Measurements from ENCODE around the gene CFAP100.

Gene CFAP100

DNA sequence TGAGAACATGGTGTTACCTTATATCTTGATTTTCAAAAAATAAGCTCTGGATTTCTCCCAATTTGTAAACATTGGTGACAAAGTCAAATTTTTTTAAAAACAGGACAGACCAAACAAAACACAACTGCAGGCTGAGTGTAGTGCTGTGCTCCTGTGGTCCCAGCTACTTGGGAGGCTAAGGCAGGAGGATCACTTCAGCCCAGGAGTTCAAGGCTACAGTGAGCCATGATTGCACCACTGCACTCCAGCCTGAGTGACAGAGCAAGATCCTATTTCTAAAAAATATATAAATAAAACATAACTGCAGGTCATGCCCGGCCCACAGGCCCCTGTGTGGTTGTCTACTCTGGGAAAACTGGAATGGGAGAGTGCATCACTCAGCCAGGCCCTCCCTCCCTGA is 84.9 kb downstream of the CFAP100 start:
- H3K36me3 ChIP-seq (ENCODE audit: control insufficient read depth, insufficient read depth, low read length) = no peaks in the 10 kb centered on the region
- no peaks in the 10 kb centered on the region for H3K9me3 ChIP-seq (ENCODE audit: control insufficient read depth, low read length)
- H3K4me3 ChIP-seq (ENCODE audit: low read length) = no peak overlapping the region
- no peaks in the 10 kb centered on the region for H3K4me1 ChIP-seq (ENCODE audit: control insufficient read depth, insufficient read depth, low read length)
- H3K9ac ChIP-seq (ENCODE audit: low read length) = no peak overlapping the region
- no peaks in the 10 kb centered on the region for H3K27me3 ChIP-seq (ENCODE audit: control insufficient read depth, insufficient read depth, low read length)

DNA sequence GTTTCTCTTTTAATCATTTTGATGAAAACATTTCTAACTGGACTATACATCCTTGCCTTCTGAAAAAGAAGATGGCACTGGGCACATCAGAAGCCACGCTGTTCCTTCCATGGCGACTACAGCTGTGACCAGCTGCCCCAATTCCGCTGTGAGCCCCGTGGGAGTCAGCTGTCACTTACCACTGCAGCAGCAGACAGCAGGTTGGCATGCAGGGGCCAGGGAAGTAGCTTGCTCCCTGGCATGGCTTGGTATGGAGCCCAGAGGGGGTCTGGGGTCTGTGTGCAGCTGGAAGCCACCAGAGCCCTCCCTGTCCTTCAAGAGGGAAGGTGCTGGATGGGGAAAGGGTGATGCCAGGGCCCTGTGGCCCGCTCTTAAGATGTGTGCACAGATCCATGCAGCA is 85.5 kb downstream of the CFAP100 start:
- no peak overlapping the region for H3K4me3 ChIP-seq (ENCODE audit: low read length)
- no peak overlapping the region for H3K9ac ChIP-seq (ENCODE audit: low read length)
- H3K4me1 ChIP-seq (ENCODE audit: control insufficient read depth, insufficient read depth, low read length) = no peaks in the 10 kb centered on the region
- H3K36me3 ChIP-seq (ENCODE audit: control insufficient read depth, insufficient read depth, low read length) = no peaks in the 10 kb centered on the region
- no peaks in the 10 kb centered on the region for H3K27me3 ChIP-seq (ENCODE audit: control insufficient read depth, insufficient read depth, low read length)
- H3K9me3 ChIP-seq (ENCODE audit: control insufficient read depth, low read length) = no peaks in the 10 kb centered on the region

DNA sequence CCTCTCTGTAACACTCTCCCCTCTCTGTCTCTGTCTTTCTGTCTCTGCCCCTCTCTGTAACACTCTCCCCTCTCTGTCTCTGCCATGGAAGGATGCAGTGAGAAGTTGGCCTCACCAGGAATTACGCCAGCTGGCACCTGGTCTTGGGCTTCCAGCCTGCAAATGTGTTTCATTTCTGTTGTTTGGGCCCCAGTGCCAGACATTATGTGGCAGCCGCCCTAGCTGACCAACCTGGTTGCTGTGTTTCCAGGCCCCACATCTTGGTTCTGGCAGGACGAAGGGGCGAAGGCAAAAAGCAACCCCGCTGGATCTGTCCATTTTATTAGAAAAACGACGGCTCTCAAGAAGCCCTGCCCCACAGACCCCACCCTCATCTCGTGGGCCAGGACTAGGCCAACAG is 86.2 kb downstream of the CFAP100 start:
- Histone ChIP-seq H3K4me1 (ENCODE audit: control insufficient read depth, insufficient read depth, low read length) (no peaks in the 10 kb centered on the region), H3K36me3 (ENCODE audit: control insufficient read depth, insufficient read depth, low read length) (no peaks in the 10 kb centered on the region), H3K9me3 (ENCODE audit: control insufficient read depth, low read length) (no peaks in the 10 kb centered on the region), H3K27me3 (ENCODE audit: control insufficient read depth, insufficient read depth, low read length) (no peaks in the 10 kb centered on the region), H3K9ac (ENCODE audit: low read length) (no peak overlapping the region), H3K4me3 (ENCODE audit: low read length) (no peak overlapping the region)

DNA sequence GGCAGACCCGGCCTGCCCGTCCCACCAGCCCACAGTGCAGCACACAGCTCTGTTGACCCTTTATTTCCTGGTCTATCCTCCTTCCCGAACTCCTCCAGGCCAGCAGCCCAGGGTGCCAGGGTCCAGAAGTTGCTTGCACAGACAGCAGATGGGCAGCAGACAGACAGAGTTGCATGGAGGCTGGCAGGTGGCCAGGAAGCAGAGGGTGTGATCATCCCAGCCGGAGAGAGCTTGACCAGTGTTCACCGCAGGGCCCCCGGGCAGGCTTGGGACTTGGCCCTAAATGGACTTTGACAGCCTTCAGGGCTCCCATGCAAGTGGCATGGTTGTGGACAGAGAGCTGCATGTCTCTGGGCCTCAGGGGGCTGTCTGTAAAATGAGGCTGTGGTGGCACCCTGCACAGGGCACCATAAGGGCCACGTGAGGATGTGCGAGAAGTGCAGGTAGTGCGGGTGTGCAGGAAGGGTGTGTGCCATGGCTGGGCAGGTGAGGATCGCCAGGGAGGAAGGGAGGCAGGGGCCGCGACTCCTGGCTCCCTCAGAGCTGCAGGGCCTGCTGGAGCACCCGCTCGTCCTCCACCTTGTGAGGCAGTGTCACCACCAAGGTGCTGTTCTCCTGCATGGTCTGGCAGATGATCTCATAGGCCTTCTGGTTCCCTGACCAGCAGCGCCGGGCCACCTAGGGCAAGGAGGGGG is 87.2 kb downstream of the CFAP100 start:
- H3K36me3 ChIP-seq (ENCODE audit: control insufficient read depth, insufficient read depth, low read length) = no peaks in the 10 kb centered on the region

DNA sequence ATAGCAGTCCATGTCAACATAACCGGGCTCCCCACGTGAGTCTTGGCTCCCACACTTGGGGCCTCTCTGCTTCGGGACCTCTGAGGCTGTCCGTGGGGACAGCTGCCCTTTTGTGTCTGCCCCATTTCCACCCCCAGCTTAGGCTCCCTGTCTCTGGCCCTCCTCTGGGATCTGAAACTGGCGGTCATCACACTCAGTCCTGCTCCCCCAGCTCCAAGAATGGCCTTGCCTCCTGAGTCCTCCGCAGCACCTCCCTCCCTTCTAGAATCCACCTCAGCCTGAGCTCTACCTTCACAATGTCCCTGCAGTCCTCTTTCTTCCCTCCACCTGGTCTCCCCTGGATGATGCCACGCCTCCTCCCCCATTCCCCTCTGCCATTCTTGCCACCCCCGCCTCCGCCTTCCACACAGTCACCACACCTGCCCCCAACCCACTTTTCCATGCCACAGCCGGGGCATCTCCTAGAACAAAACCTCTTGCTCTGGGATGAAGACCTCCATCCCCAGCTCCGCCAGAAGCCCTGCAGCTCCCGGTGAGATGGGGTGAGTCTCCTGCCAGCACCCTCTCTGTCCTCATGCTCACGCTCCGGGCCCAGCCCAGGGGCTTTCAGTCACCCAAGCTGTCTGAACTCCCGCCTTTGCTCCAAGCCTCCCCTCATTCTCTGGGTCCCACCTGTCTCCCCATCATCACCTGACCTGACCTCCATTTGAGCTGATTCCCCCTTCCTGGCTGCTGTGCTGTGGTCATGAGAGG is 88.0 kb downstream of the CFAP100 start:
- Histone ChIP-seq H3K36me3 (ENCODE audit: control insufficient read depth, insufficient read depth, low read length) (no peaks in the 10 kb centered on the region), H3K4me1 (ENCODE audit: control insufficient read depth, insufficient read depth, low read length) (no peaks in the 10 kb centered on the region), H3K4me3 (ENCODE audit: low read length) (no peak overlapping the region), H3K9ac (ENCODE audit: low read length) (no peak overlapping the region), H3K9me3 (ENCODE audit: control insufficient read depth, low read length) (no peaks in the 10 kb centered on the region), H3K27me3 (ENCODE audit: control insufficient read depth, insufficient read depth, low read length) (peaks cover 5% of the 10 kb centered on the region)

More for the DNA sequence above, 87.2 kb downstream of the CFAP100 start:
- H3K27me3 ChIP-seq (ENCODE audit: control insufficient read depth, insufficient read depth, low read length) = peaks cover under 1% of the 10 kb centered on the region
- no peaks in the 10 kb centered on the region for H3K4me1 ChIP-seq (ENCODE audit: control insufficient read depth, insufficient read depth, low read length)
- H3K9ac ChIP-seq (ENCODE audit: low read length) = no peak overlapping the region
- H3K4me3 ChIP-seq (ENCODE audit: low read length) = no peak overlapping the region
- H3K9me3 ChIP-seq (ENCODE audit: control insufficient read depth, low read length) = no peaks in the 10 kb centered on the region

DNA sequence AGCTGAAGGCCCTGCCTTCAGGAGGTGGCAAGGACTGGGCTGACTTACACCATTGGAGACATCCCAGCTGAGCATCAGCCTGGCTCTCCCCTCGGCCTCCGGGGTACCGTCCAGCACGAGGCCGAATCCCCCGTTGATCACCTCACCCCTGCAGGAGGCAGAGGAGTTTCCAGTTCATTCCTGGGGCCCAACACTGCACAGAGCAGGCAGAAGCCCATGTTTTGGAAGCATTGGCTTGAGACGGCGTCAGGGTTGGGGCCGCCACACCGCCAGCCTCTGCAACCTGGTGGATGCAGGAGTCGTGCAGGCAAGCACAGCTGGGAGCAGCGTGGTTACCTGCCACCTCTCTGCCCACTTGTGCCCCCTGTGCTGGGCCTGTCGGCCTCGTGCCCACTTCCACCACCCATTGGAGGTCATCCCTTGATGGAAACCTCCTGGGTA is 88.6 kb downstream of the CFAP100 start:
- H3K4me1 ChIP-seq (ENCODE audit: control insufficient read depth, insufficient read depth, low read length) = no peaks in the 10 kb centered on the region
- no peak overlapping the region for H3K9ac ChIP-seq (ENCODE audit: low read length)
- no peaks in the 10 kb centered on the region for H3K36me3 ChIP-seq (ENCODE audit: control insufficient read depth, insufficient read depth, low read length)
- H3K9me3 ChIP-seq (ENCODE audit: control insufficient read depth, low read length) = no peaks in the 10 kb centered on the region
- H3K27me3 ChIP-seq (ENCODE audit: control insufficient read depth, insufficient read depth, low read length) = peaks cover 5% of the 10 kb centered on the region
- H3K4me3 ChIP-seq (ENCODE audit: low read length) = no peak overlapping the region

DNA sequence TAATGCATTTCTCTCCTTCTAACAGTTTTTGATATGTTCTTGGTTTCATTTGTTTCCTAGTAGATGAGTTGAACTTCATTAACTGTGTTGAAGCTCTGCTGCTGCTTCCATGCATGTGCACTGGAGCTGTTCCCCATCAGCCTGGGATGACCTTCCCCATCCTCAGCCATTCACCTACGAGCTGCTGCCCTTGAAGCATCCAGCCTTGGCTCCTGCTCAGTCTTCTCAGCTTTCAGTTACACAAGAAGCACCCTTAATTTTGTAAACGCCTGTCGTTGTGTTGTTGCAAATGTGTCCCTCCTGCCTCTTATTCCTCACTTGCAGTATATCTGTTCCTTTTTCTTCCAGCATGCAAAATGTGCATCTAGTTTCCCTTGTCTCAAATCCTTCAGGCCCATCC is 89.4 kb downstream of the CFAP100 start:
- H3K4me1 ChIP-seq (ENCODE audit: control insufficient read depth, insufficient read depth, low read length) = no peaks in the 10 kb centered on the region
- no peaks in the 10 kb centered on the region for H3K9me3 ChIP-seq (ENCODE audit: control insufficient read depth, low read length)
- H3K4me3 ChIP-seq (ENCODE audit: low read length) = no peak overlapping the region
- no peaks in the 10 kb centered on the region for H3K36me3 ChIP-seq (ENCODE audit: control insufficient read depth, insufficient read depth, low read length)
- H3K9ac ChIP-seq (ENCODE audit: low read length) = no peak overlapping the region
- H3K27me3 ChIP-seq (ENCODE audit: control insufficient read depth, insufficient read depth, low read length) = peaks cover 5% of the 10 kb centered on the region

DNA sequence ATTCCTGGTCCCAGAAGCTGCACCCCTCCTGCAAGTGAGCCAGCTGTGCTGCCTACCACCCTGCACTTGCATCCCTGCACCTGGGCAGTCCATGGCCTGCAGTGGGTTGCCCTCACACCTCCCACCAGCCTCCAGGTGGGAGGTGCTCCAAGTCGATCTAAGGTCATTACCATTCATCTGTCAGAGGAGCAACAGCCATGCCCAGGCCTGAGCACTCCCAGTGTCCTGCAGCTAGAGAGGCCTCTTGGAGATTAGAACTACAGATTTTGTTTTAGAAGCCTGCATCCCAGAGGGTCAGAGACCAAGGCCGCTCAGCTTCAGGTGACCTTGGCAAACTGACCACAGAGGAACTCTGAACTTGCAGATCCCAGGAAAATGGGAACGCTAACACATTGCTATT is 90.0 kb downstream of the CFAP100 start:
- H3K9me3 ChIP-seq (ENCODE audit: control insufficient read depth, low read length) = no peaks in the 10 kb centered on the region
- no peak overlapping the region for H3K4me3 ChIP-seq (ENCODE audit: low read length)
- H3K4me1 ChIP-seq (ENCODE audit: control insufficient read depth, insufficient read depth, low read length) = no peaks in the 10 kb centered on the region
- peaks cover 5% of the 10 kb centered on the region for H3K27me3 ChIP-seq (ENCODE audit: control insufficient read depth, insufficient read depth, low read length)
- H3K36me3 ChIP-seq (ENCODE audit: control insufficient read depth, insufficient read depth, low read length) = no peaks in the 10 kb centered on the region
- no peak overlapping the region for H3K9ac ChIP-seq (ENCODE audit: low read length)

DNA sequence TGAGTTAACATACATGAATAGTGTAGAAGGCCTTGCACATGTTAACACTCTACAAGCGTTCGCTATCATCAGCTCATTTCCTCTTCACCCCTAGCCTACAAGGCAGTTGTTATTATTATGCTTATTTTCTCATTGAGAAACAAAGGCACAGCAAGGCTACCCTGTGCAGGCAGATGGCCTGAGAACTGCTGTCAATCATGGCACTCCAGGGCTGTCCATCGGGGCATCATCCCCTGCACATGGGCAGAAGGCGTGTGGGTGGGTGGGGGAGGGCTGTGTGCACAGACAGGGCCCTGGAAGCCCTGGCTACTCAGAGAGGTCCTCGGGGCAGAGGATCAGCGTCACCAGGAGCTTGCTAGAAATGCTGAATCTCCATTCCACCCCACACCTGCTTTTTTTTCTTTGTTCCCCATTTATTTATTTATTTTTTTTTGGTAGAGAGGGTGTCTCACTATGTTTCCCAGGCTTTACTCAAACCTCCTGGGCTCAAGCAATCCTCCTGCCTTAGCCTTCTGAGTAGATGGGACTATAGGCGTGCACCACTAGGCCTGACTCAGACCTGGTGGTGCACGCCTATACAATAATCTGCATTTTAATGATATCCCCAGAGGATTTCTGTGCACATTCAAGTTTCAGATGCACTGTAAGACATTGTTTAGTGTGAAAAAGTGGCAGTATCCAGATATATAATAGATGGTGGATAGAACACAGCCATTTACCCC is 90.6 kb downstream of the CFAP100 start:
- peaks cover 6% of the 10 kb centered on the region for H3K27me3 ChIP-seq (ENCODE audit: control insufficient read depth, insufficient read depth, low read length)
- no peaks in the 10 kb centered on the region for H3K4me1 ChIP-seq (ENCODE audit: control insufficient read depth, insufficient read depth, low read length)
- H3K9ac ChIP-seq (ENCODE audit: low read length) = no peak overlapping the region
- no peak overlapping the region for H3K4me3 ChIP-seq (ENCODE audit: low read length)
- no peaks in the 10 kb centered on the region for H3K36me3 ChIP-seq (ENCODE audit: control insufficient read depth, insufficient read depth, low read length)
- no peaks in the 10 kb centered on the region for H3K9me3 ChIP-seq (ENCODE audit: control insufficient read depth, low read length)

DNA sequence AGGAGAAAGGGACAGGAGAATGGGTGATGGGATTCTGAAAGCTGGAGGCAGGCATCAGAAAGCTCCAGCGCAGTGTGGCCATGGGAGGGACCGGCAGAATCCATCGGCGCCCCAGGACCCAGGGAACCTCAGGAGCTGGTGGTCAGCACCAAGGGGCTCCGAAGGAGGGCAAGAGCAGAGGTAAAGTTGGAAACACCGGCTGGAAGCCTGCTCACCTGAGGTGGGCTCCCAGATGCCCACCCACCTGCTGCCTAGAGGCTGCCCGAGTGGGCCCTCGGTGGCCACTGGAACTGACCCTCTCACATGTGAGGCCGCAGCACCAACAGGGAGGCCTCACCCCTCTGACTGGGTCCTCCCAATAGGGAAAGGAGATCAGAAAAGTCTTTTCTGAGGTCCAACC is 91.2 kb downstream of the CFAP100 start:
- no peaks in the 10 kb centered on the region for H3K4me1 ChIP-seq (ENCODE audit: control insufficient read depth, insufficient read depth, low read length)
- H3K9ac ChIP-seq (ENCODE audit: low read length) = no peak overlapping the region
- no peak overlapping the region for H3K4me3 ChIP-seq (ENCODE audit: low read length)
- H3K27me3 ChIP-seq (ENCODE audit: control insufficient read depth, insufficient read depth, low read length) = peaks cover 11% of the 10 kb centered on the region
- H3K36me3 ChIP-seq (ENCODE audit: control insufficient read depth, insufficient read depth, low read length) = no peaks in the 10 kb centered on the region
- H3K9me3 ChIP-seq (ENCODE audit: control insufficient read depth, low read length) = no peaks in the 10 kb centered on the region
